ENCODE data around the gene ECHS1.

Gene ECHS1

DNA sequence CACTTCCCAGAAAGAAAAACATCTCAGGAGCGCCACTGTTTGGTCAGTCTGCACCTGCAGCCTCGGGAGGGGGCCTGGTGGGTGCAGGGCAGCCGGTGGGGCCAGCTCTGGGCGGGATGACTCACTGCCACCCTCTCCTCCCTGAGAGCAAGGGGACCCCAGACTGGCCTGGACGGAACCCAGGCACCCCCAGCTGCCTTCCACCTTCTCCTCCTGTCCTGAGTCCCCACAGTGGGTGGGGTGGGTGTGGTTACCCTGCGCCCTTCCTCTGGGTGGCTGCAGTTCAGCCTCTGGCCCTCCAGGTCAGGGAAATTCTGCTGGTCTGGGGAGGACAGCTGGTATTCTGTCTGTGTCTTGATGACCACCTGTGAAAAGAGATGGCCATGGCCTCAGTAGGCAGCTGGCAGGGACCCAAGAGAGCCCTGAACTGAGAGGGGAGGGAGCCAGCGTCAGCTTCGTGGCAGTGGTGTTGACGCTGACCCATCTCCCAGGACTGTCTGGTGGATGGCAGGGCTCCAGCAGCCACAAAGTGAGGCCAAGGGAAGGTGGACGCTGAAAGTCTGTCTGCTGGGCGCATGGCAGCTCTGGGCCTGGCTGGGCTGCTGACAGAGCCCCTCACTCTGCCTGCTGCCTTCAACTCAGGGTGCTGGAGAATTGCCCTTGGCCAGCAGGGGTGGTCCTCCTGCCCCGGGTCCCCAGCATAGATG is 45.4 kb downstream of the ECHS1 start:
- no peak overlapping the region for H3K4me3 ChIP-seq (ENCODE audit: severe bottlenecking)
- H3K36me3 ChIP-seq (ENCODE audit: low read depth) = no peaks in the 10 kb centered on the region
- no peak overlapping the region for H3K27ac ChIP-seq (ENCODE audit: poor library complexity, severe bottlenecking)
- H3K27me3 ChIP-seq (ENCODE audit: insufficient read depth, poor library complexity, severe bottlenecking) = peaks cover 60% of the 10 kb centered on the region
- DNase-seq (ENCODE audit: low spot score) (peak; percentile 43), ATAC-seq (ENCODE audit: low read depth) (no peak)
- H3K9me3 ChIP-seq (ENCODE audit: severe bottlenecking) = no peaks in the 10 kb centered on the region
- TF ChIP-seq, protein P1, sequence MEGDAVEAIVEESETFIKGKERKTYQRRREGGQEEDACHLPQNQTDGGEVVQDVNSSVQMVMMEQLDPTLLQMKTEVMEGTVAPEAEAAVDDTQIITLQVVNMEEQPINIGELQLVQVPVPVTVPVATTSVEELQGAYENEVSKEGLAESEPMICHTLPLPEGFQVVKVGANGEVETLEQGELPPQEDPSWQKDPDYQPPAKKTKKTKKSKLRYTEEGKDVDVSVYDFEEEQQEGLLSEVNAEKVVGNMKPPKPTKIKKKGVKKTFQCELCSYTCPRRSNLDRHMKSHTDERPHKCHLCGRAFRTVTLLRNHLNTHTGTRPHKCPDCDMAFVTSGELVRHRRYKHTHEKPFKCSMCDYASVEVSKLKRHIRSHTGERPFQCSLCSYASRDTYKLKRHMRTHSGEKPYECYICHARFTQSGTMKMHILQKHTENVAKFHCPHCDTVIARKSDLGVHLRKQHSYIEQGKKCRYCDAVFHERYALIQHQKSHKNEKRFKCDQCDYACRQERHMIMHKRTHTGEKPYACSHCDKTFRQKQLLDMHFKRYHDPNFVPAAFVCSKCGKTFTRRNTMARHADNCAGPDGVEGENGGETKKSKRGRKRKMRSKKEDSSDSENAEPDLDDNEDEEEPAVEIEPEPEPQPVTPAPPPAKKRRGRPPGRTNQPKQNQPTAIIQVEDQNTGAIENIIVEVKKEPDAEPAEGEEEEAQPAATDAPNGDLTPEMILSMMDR (IDR thresholded peaks at IDR 0.05; ENCODE audit: poor library complexity, severe bottlenecking) = no peak
- H3K4me1 ChIP-seq (ENCODE audit: insufficient read depth, poor library complexity, severe bottlenecking) = no peaks in the 10 kb centered on the region

DNA sequence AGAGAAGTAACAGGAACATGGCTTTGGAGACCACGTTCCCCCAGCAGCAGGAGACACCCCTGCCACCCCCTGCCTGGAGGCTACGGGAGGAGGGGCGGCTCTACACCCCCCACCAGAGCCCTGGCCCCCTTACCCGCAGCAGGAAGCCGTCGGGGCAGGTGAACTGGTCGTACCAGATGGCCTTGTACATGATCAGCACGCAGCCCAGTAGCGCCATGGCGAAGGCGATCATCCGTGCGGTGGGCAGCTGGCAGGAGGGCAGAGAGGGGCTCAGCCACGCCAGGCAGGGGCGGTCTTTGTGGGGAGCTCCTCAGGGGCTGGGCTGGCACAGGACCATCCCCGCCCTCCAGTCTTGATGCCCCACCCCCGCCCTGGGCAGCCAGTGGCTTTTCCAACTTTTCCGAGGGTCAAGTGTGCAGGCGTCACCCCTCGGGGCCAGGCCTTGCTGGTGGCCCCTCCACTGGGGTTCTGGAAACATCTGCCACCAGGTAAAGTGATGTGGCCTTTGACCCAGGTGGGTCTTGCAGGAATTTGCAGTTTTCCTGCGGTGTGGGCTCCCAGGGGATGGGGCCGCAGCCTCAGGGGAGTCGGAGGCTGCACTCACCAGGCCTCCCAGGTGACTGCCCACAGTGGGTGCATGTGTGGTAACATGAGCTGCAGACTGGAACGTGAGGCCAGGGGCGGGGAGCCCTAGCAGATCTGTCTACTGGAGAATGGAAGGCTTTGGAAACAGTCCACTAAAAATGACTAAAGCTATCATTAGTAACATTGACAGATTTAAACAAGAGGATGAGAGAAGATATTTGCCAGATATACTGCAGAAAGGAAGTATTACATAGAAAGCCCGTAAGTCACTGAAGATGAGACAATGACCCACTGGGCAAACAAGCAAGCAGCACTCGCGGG is 46.2 kb downstream of the ECHS1 start:
- H3K4me1 ChIP-seq (ENCODE audit: insufficient read depth, poor library complexity, severe bottlenecking) = no peaks in the 10 kb centered on the region
- H3K27me3 ChIP-seq (ENCODE audit: insufficient read depth, poor library complexity, severe bottlenecking) = peaks cover 52% of the 10 kb centered on the region
- H3K4me3 ChIP-seq (ENCODE audit: severe bottlenecking) = no peak overlapping the region
- H3K9me3 ChIP-seq (ENCODE audit: severe bottlenecking) = no peaks in the 10 kb centered on the region
- ATAC-seq (ENCODE audit: low read depth) (no peak), DNase-seq (ENCODE audit: low spot score) (no peak)
- TF ChIP-seq, protein P1 (IDR thresholded peaks at IDR 0.05; ENCODE audit: poor library complexity, severe bottlenecking) = no peak
- no peaks in the 10 kb centered on the region for H3K36me3 ChIP-seq (ENCODE audit: low read depth)
- no peak overlapping the region for H3K27ac ChIP-seq (ENCODE audit: poor library complexity, severe bottlenecking)

DNA sequence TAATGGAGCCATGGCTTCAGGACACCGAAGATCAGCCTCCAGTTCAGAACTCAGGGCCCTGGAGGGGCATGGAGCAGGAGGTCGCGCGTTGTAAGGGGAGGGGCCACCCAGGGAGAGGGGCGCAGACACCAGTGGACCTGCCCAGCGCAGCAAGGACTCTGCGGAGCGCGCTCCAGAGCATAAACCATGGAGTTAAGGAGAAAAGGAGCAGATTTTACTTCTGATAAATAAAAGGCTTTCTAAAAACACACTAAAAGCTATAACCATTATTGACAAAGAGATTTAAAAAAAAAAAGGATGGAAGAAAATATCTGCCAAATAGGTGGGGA is 47.0 kb downstream of the ECHS1 start:
- TF ChIP-seq, protein P1 (IDR thresholded peaks at IDR 0.05; ENCODE audit: poor library complexity, severe bottlenecking) = no peak
- Histone ChIP-seq H3K4me1 (ENCODE audit: insufficient read depth, poor library complexity, severe bottlenecking) (no peaks in the 10 kb centered on the region), H3K27me3 (ENCODE audit: insufficient read depth, poor library complexity, severe bottlenecking) (peaks cover 45% of the 10 kb centered on the region), H3K27ac (ENCODE audit: poor library complexity, severe bottlenecking) (no peak overlapping the region), H3K9me3 (ENCODE audit: severe bottlenecking) (no peaks in the 10 kb centered on the region), H3K36me3 (ENCODE audit: low read depth) (no peaks in the 10 kb centered on the region), H3K4me3 (ENCODE audit: severe bottlenecking) (no peak overlapping the region)
- ATAC-seq (ENCODE audit: low read depth) (no peak), DNase-seq (ENCODE audit: low spot score) (no peak)

DNA sequence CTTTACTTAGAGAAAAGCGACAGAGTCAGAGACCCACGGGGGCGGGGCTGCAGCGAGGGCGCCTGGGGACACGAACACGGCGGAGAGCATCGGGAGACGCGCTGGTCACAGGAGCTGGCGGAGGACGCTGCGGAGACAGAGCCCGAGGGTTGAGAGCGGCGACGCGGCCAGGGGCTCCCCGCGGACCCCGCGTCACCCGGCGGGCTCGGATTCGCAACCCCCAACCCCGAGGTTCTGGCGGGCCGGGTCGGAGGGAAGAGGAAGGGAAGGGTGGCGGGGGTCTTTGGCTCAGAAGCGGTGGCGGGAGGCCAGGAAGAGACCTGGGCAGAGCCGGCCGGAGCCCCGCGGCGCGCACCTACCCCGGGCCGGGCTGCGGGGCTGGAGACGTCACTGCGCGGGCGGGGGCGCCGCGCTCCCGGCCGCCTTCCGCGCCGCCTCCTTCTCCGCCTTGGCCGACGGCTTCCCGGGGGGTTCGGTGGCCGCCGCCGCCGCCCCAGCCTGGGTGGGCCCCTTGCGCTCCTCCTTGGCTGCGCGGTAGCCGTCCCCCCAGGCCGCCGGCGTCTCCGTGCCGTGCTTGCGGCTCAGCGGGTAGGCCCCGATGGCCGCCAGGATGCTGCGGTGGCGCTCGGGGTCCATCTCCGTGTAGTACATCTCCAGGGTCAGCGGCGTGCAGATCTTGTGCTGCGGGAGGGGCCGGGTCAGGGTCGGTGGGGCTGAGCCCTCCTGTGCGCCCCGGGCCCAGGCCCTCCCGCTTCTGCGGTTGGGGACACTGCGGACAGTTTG is 47.5 kb downstream of the ECHS1 start:
- no peaks in the 10 kb centered on the region for H3K4me1 ChIP-seq (ENCODE audit: insufficient read depth, poor library complexity, severe bottlenecking)
- 0 out of 3 replicates have a peak, but pooled peaks have one; percentile 19 for ATAC-seq (ENCODE audit: low read depth)
- peak overlapping the region; percentile 18 for H3K4me3 ChIP-seq (ENCODE audit: severe bottlenecking)
- peaks cover 39% of the 10 kb centered on the region for H3K27me3 ChIP-seq (ENCODE audit: insufficient read depth, poor library complexity, severe bottlenecking)
- H3K27ac ChIP-seq (ENCODE audit: poor library complexity, severe bottlenecking) = no peak overlapping the region
- DNase-seq (ENCODE audit: low spot score) = peak; percentile 45
- no peaks in the 10 kb centered on the region for H3K36me3 ChIP-seq (ENCODE audit: low read depth)
- TF ChIP-seq, protein P1 (IDR thresholded peaks at IDR 0.05; ENCODE audit: poor library complexity, severe bottlenecking) = no peak
- no peaks in the 10 kb centered on the region for H3K9me3 ChIP-seq (ENCODE audit: severe bottlenecking)
